Osteoblast (primary cell): ENCODE data around the gene SH3BP2. TPM values are rescaled to one million over a fixed set of nuclear protein-coding genes. Genes with fewer than 3 reads are reported as not detected.

Experiments
- DNase-seq: peaks from one replicate; pipeline ENCODE4 v3.0.0; 2011; ENCODE audit warnings: low spot score, mixed read lengths; ENCODE audit not compliant: insufficient read length; ENCODE audit errors: missing footprints
- H2AFZ ChIP-seq: 2 replicates; pipeline ENCODE4 v1.6.0; 2011; ENCODE audit warnings: mild to moderate bottlenecking, low read length
- H3K27ac ChIP-seq: 2 replicates; pipeline ENCODE4 v1.5.1; 2011; ENCODE audit warnings: mild to moderate bottlenecking, low read depth, low read length, moderate library complexity
- H3K27me3 ChIP-seq: 2 replicates; pipeline ENCODE4 v1.6.0; 2012; ENCODE audit warnings: mild to moderate bottlenecking, control low read depth, inconsistent platforms, low read length, moderate library complexity; ENCODE audit not compliant: insufficient read depth
- H3K36me3 ChIP-seq: 2 replicates; pipeline ENCODE4 v1.5.1; 2011; ENCODE audit warnings: mild to moderate bottlenecking, low read length, control low read depth, moderate library complexity; ENCODE audit not compliant: insufficient read depth
- H3K4me1 ChIP-seq: 2 replicates; pipeline ENCODE4 v1.5.1; 2011; ENCODE audit warnings: mild to moderate bottlenecking, low read length, control low read depth, moderate library complexity; ENCODE audit not compliant: insufficient read depth
- H3K4me2 ChIP-seq: 2 replicates; pipeline ENCODE4 v1.6.0; 2011; ENCODE audit warnings: mild to moderate bottlenecking, low read length; ENCODE audit not compliant: insufficient read depth
- H3K4me3 ChIP-seq: fragments of 200-600 bp; sonication (generic); 3 replicates; pipeline ENCODE4 v1.5.1; 2012; ENCODE audit warnings: mild to moderate bottlenecking, low read length, inconsistent platforms; ENCODE audit not compliant: insufficient read depth
- H3K79me2 ChIP-seq: 2 replicates; pipeline ENCODE4 v1.6.0; 2012; ENCODE audit warnings: mild to moderate bottlenecking, low read length, control low read depth, inconsistent platforms; ENCODE audit not compliant: insufficient read depth
- H3K9me3 ChIP-seq: 2 replicates; pipeline ENCODE4 v1.5.1; 2011; ENCODE audit warnings: low read depth, low read length, control low read depth
- H4K20me1 ChIP-seq: 2 replicates; pipeline ENCODE4 v1.6.0; 2012; ENCODE audit warnings: mild to moderate bottlenecking, low read length, control low read depth; ENCODE audit not compliant: insufficient read depth
- total RNA-seq: library from RNA; depleted of rRNA; stranded (reverse); fragments of >200 nt; gene quantifications from 2 replicates; pipeline ENCODE4 v1.2.3, GENCODE V29; 2012
- TF ChIP-seq, protein P1 (sequence below): IDR thresholded peaks from 2 replicates; pipeline ENCODE4 v1.5.1; 2011; ENCODE audit warnings: mild to moderate bottlenecking, low read depth, low read length, moderate library complexity; ENCODE audit errors: extremely low read depth

Gene SH3BP2
- total RNA-seq, 1 donor: 26.4 TPM

DNA sequence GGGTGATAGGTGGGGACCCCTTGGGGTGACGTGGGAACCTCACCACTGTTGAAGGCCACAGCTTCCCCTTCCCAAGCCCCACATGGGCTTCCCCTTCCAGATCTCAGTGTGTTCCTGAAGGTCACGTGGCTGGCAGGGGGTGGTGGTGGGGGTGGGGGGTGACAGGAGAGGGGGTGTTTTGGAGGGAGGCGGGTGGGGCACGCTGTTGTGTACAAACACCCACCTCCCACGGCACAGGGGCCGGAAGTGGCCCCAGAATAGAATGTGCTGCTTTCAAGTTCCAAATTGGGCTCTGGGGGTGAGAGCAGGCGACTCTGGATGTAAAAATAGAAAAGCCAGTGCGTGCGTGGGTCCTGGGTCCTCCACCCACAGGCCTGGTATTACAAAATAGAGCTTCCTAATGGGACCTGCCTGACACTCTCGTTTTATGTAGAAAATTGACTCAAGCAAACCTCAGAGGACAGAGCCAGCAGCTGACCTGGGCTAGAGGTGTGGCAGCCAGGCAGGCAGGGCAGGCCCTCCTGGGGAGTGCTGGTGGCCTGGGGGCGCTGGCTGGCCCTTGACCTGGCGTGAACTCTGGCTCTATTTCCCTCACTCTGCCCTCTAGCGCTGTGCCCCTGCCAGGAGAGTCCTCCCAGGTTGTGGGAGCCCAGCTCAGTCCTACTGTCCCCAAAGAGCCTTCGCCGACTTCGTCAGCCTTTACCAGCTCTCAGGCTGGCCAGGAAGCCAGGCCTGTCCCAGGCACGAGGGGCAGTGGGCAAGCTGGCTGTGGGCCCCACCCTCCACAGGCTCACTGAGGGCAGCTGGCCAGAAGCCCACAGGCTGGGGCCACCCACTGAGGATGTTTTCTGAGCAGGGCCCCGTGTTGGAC is 5.4 kb upstream of the SH3BP2 start:
- Histone ChIP-seq H3K79me2 (no peaks in the 10 kb centered on the region), H4K20me1 (no peaks in the 10 kb centered on the region), H3K9me3 (no peaks in the 10 kb centered on the region), H3K27ac (no peak overlapping the region), H3K27me3 (no peaks in the 10 kb centered on the region), H3K4me2 (no peak overlapping the region), H3K4me1 (no peaks in the 10 kb centered on the region), H3K36me3 (no peaks in the 10 kb centered on the region), H3K4me3 (no peak overlapping the region), H2AFZ (no peak overlapping the region)
- peak; percentile 72 for DNase-seq
- TF ChIP-seq, protein P1, sequence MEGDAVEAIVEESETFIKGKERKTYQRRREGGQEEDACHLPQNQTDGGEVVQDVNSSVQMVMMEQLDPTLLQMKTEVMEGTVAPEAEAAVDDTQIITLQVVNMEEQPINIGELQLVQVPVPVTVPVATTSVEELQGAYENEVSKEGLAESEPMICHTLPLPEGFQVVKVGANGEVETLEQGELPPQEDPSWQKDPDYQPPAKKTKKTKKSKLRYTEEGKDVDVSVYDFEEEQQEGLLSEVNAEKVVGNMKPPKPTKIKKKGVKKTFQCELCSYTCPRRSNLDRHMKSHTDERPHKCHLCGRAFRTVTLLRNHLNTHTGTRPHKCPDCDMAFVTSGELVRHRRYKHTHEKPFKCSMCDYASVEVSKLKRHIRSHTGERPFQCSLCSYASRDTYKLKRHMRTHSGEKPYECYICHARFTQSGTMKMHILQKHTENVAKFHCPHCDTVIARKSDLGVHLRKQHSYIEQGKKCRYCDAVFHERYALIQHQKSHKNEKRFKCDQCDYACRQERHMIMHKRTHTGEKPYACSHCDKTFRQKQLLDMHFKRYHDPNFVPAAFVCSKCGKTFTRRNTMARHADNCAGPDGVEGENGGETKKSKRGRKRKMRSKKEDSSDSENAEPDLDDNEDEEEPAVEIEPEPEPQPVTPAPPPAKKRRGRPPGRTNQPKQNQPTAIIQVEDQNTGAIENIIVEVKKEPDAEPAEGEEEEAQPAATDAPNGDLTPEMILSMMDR: no peak

DNA sequence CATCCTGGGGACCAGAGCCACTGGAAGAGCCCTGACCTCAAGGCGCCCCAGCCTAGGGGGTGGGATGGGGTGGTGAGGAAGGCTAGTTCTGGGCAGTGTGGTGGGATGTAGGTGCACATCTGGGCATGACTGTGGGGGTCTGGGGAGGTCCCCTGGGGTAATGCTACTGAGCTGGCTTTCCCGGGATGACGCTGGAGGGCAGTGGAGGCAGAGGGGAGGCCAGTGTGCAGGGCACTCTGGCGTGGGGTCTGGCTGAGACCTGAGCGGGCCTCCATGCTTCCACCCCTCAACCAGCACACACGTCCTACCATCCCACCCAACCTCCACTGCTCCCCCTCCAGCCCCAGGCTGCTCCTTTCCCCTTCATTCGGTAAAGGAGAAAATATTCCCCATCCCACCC is 4.8 kb upstream of the SH3BP2 start:
- no peaks in the 10 kb centered on the region for H4K20me1 ChIP-seq
- H3K4me1 ChIP-seq: no peaks in the 10 kb centered on the region
- H3K4me2 ChIP-seq: no peak overlapping the region
- DNase-seq: peak; percentile 49
- H3K79me2 ChIP-seq: no peaks in the 10 kb centered on the region
- TF ChIP-seq, protein P1: no peak
- H3K27ac ChIP-seq: no peak overlapping the region
- no peaks in the 10 kb centered on the region for H3K36me3 ChIP-seq
- no peaks in the 10 kb centered on the region for H3K27me3 ChIP-seq
- H3K4me3 ChIP-seq: no peak overlapping the region
- no peaks in the 10 kb centered on the region for H3K9me3 ChIP-seq
- no peak overlapping the region for H2AFZ ChIP-seq

DNA sequence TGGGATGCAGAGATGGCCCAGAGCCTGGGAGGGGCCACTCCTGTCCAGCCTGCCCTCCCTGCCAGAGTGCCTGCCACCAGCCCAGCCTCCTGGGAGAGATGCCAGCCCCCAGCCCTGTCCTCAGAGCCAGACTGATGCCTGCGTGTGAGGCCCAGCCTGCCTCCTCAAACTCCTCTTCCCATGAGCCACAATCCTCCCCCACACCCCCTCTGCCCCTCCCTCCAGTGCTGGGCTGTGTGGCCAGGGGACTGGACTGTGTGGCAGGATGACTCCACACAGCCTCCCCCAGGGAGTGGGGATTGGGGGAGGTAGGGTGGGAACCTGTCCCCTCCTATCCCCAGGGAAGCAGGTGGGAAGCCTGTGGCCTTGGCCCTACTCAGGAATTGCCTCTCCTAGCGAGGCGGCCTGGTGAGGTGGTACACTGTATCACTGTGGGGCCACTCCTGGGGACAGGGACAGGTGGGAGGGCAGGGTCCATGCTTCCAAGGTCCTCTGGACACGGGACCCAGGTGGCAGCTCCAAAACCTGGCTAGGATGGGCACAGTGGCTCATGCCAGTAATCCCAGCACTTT is 4.3 kb upstream of the SH3BP2 start:
- Histone ChIP-seq H3K4me3 (no peak overlapping the region), H3K4me1 (peaks cover under 1% of the 10 kb centered on the region), H3K9me3 (no peaks in the 10 kb centered on the region), H3K36me3 (no peaks in the 10 kb centered on the region), H2AFZ (no peak overlapping the region), H3K79me2 (no peaks in the 10 kb centered on the region), H3K27ac (no peak overlapping the region), H3K27me3 (no peaks in the 10 kb centered on the region), H4K20me1 (no peaks in the 10 kb centered on the region), H3K4me2 (no peak overlapping the region)
- peak; percentile 86 for DNase-seq
- TF ChIP-seq, protein P1: no peak

DNA sequence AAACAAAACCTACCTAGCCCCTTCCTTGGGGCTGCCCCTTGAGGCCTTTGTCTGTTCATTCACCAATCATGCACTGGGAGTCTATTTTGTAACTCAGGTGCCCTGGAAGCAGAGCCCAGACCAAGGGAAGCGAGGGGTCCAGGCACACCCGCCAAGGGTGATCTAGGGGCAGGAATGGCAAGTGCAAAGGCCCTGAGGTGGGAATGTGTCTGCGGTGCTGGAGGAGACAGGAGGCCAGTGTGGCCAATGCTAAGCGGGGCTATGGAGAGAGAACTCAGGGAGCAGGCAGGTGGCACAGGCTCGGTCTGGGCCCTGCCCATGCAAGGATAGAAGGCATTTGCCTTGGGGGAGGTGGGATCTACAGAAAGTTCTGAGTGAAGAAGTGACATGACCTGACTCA is 3.5 kb upstream of the SH3BP2 start:
- TF ChIP-seq, protein P1: no peak
- no peak for DNase-seq
- Histone ChIP-seq H3K36me3 (no peaks in the 10 kb centered on the region), H2AFZ (no peak overlapping the region), H3K4me2 (no peak overlapping the region), H3K27ac (no peak overlapping the region), H3K4me3 (no peak overlapping the region), H4K20me1 (no peaks in the 10 kb centered on the region), H3K27me3 (no peaks in the 10 kb centered on the region), H3K4me1 (peaks cover 8% of the 10 kb centered on the region), H3K79me2 (peaks cover 6% of the 10 kb centered on the region), H3K9me3 (no peaks in the 10 kb centered on the region)
